HG03066 (cell line): ENCODE results near the gene ATG4C.
"Not testable (repeated sequence)": the region's sequence is repeated elsewhere in the genome, so short reads cannot be mapped to it uniquely, and the experiment has no call there.

ENCODE experiments used
- ATAC-seq: cut with Tn5 transposase; IDR thresholded peaks from one replicate; pipeline ENCODE4 v1.9.1; 2021; ENCODE audit warnings: low read depth; ENCODE audit not compliant: unreplicated experiment

ATG4C gene, protein sequence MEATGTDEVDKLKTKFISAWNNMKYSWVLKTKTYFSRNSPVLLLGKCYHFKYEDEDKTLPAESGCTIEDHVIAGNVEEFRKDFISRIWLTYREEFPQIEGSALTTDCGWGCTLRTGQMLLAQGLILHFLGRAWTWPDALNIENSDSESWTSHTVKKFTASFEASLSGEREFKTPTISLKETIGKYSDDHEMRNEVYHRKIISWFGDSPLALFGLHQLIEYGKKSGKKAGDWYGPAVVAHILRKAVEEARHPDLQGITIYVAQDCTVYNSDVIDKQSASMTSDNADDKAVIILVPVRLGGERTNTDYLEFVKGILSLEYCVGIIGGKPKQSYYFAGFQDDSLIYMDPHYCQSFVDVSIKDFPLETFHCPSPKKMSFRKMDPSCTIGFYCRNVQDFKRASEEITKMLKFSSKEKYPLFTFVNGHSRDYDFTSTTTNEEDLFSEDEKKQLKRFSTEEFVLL

DNA sequence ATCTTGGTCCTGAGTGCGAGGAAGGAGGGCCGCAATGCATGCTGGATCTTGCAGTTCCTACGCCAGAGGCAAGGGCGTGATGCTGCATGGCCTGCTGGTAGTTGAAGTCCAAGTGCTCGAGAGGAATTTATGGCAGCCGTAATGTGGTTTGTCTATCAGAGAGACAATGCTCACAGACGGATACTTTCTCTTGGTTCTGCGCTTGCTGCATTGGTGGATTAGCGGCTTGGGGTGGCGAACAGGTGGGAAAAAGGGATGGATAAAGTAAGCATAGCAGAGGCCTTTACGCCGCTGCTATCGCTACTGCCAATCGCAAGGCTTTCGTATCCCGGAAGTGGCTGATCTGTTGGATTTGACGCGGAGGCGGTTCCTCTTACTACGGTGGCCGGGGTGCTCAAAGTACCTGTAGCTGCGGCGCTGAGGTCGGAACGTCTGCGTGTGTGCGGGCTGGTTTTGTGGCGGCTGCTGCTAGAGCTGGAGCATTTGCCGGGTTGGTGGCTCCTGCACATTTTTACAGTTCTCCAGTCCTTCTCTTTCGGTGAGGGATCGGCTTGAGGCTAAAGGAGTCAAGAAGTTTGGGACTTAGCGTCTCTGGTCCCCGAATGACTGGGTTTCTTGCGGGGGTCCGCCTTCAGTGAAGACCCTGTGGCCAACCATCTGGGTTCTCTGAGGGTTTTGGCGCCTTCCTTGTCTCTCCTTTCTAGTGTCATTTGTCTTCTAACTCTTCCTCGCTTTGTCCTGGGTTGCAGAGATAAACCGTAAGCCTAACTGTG lies at the start of gene ATG4C:
Gene ATG4C (plus strand): TSS at position 397 of the 773 bp plus-strand sequence. CDS start 19,655 bp downstream, outside the sequence.
- ATAC-seq, result peak; percentile 95

GRCh38 chr1:62735491-62736171 lies 48.3 kb upstream of the ATG4C start:
- ATAC-seq, result no peak

DNA sequence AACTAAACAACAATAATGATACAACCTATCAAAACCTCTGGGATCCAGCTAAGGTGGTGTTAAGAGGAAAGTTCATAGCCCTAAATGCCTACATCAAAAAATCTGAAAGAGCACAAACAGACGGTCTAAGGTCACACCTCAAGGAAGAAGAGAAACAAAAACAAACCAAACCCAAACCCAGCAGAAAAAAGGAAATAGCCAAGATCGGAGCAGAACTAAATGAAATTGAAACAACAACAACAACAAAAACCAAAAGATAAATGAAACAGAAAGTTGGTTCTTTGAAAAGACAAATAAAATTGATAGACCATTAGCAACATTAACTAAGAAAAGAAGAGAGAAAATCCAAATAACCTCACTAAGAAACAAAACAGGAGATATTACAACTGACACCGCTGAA lies 43.2 kb upstream of the ATG4C start:
- not testable (repeated sequence) for ATAC-seq

DNA sequence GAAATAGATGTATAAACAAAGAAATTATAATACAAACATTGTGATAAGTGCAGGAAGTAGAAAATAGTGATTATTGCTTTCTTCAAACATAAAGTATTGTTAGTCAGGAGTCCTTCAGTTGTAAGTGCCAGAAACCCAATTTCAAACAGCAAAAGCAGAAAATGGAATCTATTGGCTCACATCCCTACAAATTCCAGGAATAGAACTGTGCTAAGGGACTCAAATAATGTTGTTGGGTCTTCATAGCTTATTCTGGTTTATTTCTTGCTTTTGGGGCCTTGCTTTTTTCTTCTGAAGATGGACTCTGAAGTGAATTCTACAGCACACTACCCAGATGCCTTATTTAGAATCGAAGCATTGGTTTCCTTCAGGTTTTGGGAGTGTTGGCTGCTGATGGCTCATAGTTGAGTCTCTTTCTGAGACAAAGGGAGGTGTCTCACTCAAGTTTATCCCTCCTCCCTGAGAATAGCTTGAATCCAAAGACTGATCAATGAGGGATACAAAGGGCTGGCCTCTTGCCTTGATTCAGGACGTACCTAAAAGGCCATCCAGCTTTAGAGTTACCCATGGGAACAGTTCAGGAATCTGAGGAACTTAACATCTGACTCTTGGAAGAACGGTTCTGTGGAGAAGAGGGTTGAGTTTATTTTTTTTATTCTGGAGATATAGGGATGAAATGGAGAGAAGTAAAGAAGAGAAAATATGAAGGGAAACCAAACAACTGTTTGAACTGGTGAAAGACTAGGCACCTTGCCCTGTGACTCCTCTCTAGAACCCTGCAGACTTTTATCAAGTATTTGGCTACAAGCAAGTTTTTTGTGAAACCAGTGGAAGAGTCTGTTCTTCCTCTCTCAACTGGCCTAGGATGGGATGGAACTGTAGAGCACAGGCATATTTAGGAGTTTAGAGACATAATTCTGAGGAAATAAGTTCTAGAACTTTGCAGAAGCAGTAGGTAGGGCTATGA lies 39.0 kb upstream of the ATG4C start:
- ATAC-seq, result no peak

DNA sequence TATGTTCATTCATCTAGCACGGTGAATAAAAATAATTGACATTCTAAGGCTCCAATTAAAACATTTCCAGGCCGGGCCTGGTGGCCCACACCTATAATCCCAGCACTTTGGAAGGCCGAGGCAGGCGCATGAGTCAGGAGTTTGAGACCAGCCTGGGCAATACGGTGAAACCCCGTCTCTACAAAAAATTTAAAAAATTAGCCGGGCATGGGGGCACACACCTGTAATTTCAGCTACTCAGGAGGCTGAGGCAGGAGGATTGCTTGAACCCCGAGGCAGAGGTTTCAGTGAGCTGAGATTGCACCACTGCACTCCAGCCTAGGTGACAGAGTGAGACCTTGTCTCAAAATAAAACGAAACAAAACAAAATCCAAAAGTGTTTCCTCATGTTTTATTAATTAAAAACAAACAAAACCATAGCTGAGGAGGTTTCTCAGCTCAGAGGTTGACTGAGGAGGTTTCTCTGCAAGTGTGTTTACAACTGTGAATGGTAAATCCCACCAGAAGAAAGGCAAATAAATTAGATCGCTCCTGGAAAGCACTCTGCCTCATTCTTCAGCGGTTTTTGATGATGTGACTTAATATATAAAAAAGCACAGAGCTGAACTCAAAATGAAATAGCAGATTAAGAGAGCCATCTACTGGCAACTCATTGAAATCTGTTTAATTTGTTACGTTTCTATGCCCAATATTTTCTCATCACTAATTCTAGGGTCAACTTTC lies 37.7 kb upstream of the ATG4C start:
- ATAC-seq, result no peak

DNA sequence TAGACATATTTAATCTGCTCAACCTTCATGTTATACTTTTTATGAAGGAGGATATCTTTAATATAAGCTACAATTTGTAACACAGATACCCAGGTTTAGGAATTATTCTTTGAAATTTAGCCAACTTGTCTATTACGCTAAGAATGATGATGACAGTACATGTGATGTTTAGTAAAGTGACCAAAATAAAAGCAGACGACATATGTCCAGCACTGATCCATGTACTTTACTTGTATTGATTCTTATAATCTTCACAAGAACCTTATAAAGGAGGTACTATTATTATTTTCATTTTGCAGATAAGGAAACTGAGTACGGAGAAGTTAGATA lies 37.2 kb upstream of the ATG4C start:
- ATAC-seq, result no peak

- ATAC-seq, result no peak
Observed at GRCh38 chr1:62753031-62753965, 30.6 kb upstream of the ATG4C start.

GRCh38 chr1:62754938-62755337 lies 29.0 kb upstream of the ATG4C start:
- not testable (repeated sequence) for ATAC-seq

DNA sequence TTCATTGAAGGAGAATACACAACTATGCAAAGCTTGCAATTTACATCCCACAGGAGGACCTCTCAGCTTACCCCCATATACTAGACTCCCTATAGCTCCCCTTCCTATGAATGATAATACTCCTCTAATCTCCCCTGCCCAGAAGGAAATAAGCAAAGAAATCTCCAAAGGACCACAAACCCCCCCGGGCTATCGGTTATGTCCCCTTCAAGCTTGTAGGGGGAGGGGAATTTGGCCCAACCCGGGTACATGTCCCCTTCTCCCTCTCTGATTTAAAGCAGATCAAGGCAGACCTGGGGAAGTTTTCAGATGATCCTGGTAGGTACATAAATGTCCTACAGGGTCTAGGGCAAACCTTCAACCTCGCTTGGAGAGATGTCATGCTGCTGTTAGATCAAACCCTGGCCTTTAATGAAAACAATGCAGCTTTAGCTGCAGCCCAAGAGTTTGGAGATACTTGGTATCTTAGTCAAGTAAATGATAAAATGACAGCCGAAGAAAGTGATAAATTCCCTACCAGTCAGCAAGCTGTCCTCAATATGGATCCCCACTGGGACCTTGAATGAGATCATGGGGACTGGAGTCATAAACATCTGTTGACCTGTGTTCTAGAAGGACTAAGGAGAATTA lies 27.6 kb upstream of the ATG4C start:
- ATAC-seq, result not testable (repeated sequence)

DNA sequence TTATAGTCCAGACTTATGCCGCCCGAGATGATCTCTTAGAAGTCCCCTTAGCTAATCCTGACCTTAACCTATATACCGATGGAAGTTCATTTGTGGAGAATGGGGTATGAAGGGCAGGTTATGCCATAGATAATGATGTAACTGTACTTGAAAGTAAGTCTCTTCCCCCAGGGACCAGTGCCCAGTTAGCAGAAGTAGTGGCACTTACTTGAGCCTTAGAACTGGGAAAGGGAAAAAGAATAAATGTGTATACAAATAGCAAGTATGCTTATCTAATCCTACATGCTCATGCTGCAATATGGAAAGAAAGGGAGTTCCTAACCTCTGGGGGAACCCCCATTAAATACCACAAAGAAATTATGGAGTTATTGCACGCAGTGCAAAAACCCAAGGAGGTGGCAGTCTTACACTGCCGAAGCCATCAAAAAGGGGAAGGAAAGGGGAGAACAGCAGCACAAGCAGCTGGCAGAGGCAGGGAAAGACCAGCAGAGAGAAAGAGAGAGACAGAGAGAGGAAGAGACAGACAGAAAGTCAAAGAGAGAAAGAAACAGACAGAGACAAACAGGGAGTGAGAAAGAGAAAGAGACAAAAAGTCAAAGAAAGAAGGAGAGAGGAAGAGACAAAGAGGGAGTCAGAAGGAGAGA lies 24.6 kb upstream of the ATG4C start:
- ATAC-seq, result not testable (repeated sequence)

DNA sequence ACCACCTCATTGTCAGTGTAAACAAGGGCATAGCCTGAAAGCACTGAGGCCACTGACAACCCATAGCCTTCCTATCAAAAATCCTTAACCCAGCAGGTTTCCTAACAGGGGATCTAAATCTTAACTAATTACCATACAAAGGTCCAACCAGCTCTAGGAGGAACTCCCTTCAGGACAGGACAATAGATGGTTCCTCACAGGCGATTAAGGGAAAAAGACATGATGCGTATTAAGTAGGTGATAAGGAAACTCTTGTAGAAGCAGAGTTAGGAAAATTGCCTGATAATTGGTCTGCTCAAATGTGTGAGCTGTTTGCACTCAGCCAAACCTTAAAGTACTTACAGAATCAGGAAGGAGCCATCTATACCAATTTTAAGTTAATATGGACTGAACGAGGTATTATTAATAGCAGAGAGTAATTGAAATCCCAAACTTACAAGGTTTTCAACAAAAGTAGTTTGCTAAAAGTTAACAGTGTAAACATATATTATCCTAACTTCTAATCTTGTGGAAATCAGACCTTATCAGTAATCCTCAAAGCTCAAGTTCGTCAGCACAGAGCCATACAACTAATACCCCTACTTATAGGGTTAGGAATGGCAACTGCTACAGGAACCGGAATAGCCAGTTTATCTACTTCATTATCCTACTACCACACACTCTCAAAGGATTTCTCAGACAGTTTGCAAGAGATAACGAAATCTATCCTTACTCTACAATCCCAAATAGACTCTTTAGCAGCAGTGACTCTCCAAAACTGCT lies 23.7 kb upstream of the ATG4C start:
- ATAC-seq, result not testable (repeated sequence)

DNA sequence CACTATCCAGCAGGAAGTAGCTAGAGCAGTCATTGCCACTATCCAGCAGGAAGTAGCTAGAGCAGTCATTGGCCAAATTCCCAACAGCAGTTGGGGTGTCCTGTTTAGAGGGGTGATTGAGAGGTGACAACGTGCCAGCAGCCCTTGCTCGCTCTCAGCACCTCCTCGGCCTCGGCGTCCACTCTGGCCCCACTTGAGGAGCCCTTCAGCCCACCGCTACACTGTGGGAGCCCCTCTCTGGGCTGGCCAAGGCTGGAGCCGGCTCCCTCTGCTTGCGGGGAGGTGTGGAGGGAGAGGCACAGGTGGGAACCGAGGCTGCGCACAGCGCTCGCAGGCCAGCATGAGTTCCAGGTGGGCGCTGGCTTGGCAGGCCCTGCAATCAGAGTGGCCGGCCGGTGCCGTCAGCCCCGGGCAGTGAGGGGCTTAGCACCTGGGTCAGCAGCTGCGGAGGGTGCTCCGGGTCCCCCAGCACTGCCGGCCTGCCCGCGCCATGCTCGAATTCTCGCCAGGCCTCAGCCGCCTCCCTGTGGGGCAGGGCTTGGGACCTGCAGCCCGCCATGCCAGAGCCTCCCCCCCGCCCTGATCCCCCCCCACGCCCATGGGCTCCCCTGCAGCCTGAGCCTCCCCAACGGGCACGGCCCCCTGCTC lies 22.6 kb upstream of the ATG4C start:
- ATAC-seq, result not testable (repeated sequence)

DNA sequence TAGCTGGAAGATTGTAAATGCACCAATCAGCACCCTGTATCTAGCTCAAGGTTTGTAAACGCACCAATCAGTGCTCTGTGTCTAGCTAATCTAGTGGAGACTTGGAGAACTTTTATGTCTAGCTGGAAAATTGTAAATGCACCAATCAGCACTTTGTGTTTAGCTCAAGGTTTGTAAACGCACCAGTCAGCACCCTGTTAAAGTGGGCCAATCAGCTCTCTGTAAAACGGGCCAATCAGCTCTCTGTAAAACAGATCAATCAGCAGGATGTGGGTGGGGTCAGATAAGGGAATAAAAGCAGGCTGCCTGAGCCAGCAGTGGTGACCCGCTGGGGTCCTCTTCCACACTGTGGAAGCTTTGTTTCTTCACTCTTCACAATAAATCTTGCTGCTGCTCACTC lies 21.9 kb upstream of the ATG4C start:
- ATAC-seq, result not testable (repeated sequence)

GRCh38 chr1:62765981-62766380 lies 18.0 kb upstream of the ATG4C start:
- no peak for ATAC-seq

- not testable (repeated sequence) for ATAC-seq
Observed at GRCh38 chr1:62768551-62768950, 15.4 kb upstream of the ATG4C start.

DNA sequence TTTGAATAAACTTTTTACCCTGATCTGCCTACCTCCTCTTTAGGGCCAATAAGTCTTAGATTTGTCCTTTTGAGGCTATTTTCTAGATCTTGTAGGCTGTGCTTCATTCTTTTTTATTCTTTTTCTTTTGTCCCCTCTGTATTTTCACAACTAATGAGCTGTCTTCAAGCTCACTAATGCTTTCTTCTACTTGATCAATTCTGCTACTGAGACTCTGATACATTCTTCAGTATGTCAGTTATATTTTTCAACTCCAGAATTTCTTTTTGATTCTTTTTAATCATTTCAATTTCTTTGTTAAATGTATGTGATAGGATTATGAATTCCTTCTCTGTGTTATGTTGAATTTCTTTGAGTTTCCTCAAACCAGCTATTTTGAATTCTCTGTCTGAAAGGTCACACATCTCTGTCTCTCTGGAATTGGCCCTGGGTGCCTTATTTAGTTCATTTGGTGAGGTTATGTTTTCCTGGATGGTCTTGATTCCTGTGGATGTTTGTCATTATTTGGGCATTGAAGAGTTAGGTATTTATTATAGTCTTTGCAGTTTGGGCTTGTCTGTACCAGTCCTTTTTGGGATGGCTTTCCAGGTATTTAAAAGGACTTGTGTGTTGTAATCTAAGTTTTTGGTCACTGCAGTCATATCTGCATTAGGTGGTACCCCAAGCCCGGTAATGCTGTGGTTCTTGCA lies 11.2 kb upstream of the ATG4C start:
- no peak for ATAC-seq
